Measurements from ENCODE around the gene FBLN2. TPM values are rescaled to one million over a fixed set of nuclear protein-coding genes. Genes with fewer than 3 reads are reported as not detected.

Gene FBLN2
- total and polyA plus RNA-seq, 4 donors = 4.3 to 43.4 (median 21.1) TPM

DNA sequence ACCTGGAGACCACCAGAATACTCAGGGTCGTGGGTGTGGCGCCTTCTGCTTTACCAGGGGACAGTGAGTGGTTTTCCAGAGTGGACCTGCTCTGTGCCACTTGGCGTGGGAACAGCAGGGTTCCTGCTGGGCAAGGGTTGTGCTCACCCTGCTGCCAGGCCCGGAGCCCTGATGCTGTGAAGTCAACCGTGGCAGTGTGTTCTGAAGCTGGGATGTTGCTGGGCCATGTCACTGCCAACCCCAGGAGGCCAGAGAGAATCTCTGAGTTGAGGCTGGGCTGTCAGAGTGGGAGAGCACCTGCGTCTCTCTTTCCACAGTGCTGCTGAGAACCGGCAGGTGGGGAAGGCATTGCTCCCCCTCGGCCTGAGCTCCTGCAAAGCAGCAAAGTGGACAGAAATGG is 48.7 kb downstream of the FBLN2 start:
- TF ChIP-seq, protein P1, sequence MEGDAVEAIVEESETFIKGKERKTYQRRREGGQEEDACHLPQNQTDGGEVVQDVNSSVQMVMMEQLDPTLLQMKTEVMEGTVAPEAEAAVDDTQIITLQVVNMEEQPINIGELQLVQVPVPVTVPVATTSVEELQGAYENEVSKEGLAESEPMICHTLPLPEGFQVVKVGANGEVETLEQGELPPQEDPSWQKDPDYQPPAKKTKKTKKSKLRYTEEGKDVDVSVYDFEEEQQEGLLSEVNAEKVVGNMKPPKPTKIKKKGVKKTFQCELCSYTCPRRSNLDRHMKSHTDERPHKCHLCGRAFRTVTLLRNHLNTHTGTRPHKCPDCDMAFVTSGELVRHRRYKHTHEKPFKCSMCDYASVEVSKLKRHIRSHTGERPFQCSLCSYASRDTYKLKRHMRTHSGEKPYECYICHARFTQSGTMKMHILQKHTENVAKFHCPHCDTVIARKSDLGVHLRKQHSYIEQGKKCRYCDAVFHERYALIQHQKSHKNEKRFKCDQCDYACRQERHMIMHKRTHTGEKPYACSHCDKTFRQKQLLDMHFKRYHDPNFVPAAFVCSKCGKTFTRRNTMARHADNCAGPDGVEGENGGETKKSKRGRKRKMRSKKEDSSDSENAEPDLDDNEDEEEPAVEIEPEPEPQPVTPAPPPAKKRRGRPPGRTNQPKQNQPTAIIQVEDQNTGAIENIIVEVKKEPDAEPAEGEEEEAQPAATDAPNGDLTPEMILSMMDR (IDR thresholded peaks at IDR 0.05; ENCODE audit: control extremely low read depth, extremely low read depth) = no peak
- Histone ChIP-seq H3K4me3 (no peak overlapping the region), H3K9ac (ENCODE audit: insufficient read depth in 1 of 2, low read length in 2 of 2) (no peak overlapping the region), H3K27ac (ENCODE audit: low read depth in 1 of 2, low read length in 1 of 2) (no peak overlapping the region), H3K36me3 (ENCODE audit: control insufficient read depth in 4 of 4, insufficient read depth in 4 of 4, low read length in 4 of 4) (no peaks in the 10 kb centered on the region), H3K9me3 (ENCODE audit: control insufficient read depth in 4 of 4, insufficient read depth in 3 of 4, low read length in 3 of 4) (no peaks in the 10 kb centered on the region), H3K4me1 (ENCODE audit: control insufficient read depth in 5 of 5, insufficient read depth in 5 of 5, low read length in 5 of 5) (peaks cover 0 to 32% (median 4%) of the 10 kb centered on the region in 5 donors), H3K27me3 (ENCODE audit: control insufficient read depth in 3 of 3, insufficient read depth in 3 of 3, low read length in 2 of 3) (no peaks in the 10 kb centered on the region)
- no peak for ATAC-seq (ENCODE audit: insufficient read depth, low FRiP score)
- WGBS, 2 donors = 87 to 88% methylated on average over 8 of the region's 8 CpGs
- DNase-seq = no peak

DNA sequence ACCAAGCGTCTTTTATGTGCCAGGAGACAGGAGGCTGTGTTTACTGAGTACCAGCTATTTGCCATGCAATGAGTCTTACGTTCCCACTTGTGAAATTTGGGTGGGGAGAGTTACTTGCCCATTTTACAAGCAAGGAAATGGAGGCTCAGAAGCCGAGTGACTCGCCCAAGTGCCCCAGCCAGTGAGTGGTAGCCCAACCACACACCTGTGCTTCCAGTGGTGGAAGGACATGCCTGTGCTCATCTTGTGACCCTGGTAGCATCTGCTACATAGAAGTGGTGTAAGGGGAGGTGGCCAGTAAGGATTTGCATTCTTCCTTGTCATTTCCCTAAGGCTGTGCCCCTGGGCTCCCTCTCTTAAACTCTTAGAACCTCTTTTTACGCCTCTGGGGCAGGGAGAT is 49.3 kb downstream of the FBLN2 start:
- 90 to 91% methylated on average over 5 of the region's 5 CpGs for WGBS, 2 donors
- DNase-seq (no peak), ATAC-seq (ENCODE audit: insufficient read depth, low FRiP score) (no peak)
- H3K4me1 ChIP-seq (ENCODE audit: control insufficient read depth in 5 of 5, insufficient read depth in 5 of 5, low read length in 5 of 5) = peaks cover 0 to 32% (median 4%) of the 10 kb centered on the region in 5 donors
- no peak overlapping the region for H3K27ac ChIP-seq (ENCODE audit: low read depth in 1 of 2, low read length in 1 of 2)
- no peak overlapping the region for H3K4me3 ChIP-seq
- H3K9me3 ChIP-seq (ENCODE audit: control insufficient read depth in 4 of 4, insufficient read depth in 3 of 4, low read length in 3 of 4) = no peaks in the 10 kb centered on the region
- H3K27me3 ChIP-seq (ENCODE audit: control insufficient read depth in 3 of 3, insufficient read depth in 3 of 3, low read length in 2 of 3) = no peaks in the 10 kb centered on the region
- H3K36me3 ChIP-seq (ENCODE audit: control insufficient read depth in 4 of 4, insufficient read depth in 4 of 4, low read length in 4 of 4) = no peaks in the 10 kb centered on the region
- no peak overlapping the region for H3K9ac ChIP-seq (ENCODE audit: insufficient read depth in 1 of 2, low read length in 2 of 2)
- TF ChIP-seq, protein P1 (IDR thresholded peaks at IDR 0.05; ENCODE audit: control extremely low read depth, extremely low read depth) = no peak

DNA sequence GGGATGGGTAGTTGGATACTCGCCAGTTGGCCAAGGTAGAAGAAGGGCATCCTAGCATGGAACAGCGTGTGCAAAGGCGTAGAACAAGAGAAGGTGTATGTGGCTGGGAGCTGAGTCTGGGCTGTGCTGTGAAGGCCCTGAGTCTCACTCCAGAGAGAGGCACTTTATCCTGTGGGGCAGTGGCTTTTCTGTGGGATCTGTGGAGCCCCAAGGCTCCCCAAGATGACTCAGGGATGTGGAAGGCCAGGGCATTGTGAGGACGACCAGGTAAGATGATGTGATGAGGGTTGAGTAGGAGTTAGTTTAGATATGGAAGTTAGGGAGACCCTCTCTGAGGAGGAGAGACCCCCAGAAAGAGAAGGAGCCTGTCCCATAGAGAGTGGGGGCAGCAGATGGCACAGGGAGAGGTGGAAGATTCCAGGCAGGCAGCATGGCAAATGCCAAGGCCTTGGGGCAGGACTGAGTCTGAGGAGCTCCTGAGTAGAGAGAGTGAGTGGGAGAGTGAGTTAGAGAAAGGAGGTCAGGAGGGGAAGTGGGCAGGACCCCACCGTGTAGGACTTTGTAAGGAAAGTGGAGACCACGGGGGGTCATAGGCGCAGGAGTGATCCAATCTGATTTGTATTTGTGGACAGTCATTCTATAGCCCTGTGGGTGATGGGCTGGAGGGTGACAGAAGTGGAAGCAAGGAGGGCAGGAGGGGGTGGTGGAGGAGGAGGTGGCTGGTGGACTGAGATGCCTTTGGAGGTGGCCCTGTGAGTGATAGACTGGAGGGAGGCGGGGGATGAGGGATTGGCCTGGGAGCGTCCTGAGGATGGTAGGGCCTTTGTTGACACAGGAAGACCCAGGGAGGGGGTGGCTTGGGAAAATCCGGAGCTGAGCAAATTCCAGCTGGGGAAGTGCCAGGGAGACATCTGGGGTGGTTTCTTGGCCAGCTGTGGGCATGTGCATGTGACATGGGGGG is 50.3 kb downstream of the FBLN2 start:
- Histone ChIP-seq H3K9me3 (ENCODE audit: control insufficient read depth in 4 of 4, insufficient read depth in 3 of 4, low read length in 3 of 4) (no peaks in the 10 kb centered on the region), H3K4me3 (no peak overlapping the region), H3K27me3 (ENCODE audit: control insufficient read depth in 3 of 3, insufficient read depth in 3 of 3, low read length in 2 of 3) (no peaks in the 10 kb centered on the region), H3K36me3 (ENCODE audit: control insufficient read depth in 4 of 4, insufficient read depth in 4 of 4, low read length in 4 of 4) (no peaks in the 10 kb centered on the region), H3K4me1 (ENCODE audit: control insufficient read depth in 5 of 5, insufficient read depth in 5 of 5, low read length in 5 of 5) (peaks cover 0 to 27% (median 4%) of the 10 kb centered on the region in 5 donors), H3K9ac (ENCODE audit: insufficient read depth in 1 of 2, low read length in 2 of 2) (no peak overlapping the region), H3K27ac (ENCODE audit: low read depth in 1 of 2, low read length in 1 of 2) (no peak overlapping the region)
- TF ChIP-seq, protein P1 (IDR thresholded peaks at IDR 0.05; ENCODE audit: control extremely low read depth, extremely low read depth) = no peak
- ATAC-seq (ENCODE audit: insufficient read depth, low FRiP score) (no peak), DNase-seq (peak; percentile 50 to 63 (median 51))
- WGBS, 2 donors = 70 to 75% methylated on average over 10 of the region's 10 CpGs

Data from lung (tissue), 12 donors.